ENCODE data around the gene SLC19A3.
"Not testable (repeated sequence)": the region's sequence is repeated elsewhere in the genome, so short reads cannot be mapped to it uniquely, and the experiment has no call there.

GRCh38 chr2:227740705-227741104 is 22.9 kb upstream of the SLC19A3 start:
- TF ChIP-seq, protein P1, sequence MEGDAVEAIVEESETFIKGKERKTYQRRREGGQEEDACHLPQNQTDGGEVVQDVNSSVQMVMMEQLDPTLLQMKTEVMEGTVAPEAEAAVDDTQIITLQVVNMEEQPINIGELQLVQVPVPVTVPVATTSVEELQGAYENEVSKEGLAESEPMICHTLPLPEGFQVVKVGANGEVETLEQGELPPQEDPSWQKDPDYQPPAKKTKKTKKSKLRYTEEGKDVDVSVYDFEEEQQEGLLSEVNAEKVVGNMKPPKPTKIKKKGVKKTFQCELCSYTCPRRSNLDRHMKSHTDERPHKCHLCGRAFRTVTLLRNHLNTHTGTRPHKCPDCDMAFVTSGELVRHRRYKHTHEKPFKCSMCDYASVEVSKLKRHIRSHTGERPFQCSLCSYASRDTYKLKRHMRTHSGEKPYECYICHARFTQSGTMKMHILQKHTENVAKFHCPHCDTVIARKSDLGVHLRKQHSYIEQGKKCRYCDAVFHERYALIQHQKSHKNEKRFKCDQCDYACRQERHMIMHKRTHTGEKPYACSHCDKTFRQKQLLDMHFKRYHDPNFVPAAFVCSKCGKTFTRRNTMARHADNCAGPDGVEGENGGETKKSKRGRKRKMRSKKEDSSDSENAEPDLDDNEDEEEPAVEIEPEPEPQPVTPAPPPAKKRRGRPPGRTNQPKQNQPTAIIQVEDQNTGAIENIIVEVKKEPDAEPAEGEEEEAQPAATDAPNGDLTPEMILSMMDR (IDR thresholded peaks at IDR 0.05; ENCODE audit: low read length), result peak; percentile 27
- not testable (repeated sequence) for TF ChIP-seq EZH2 (IDR thresholded peaks at IDR 0.05; ENCODE audit: borderline replicate concordance, low read length)

Data from OCI-LY1 (cell line).